NCI-H2029 treated with DMSO at 0.1 percent for 48 hours (cell line): Measurements from ENCODE around the gene ERAP2.
"Not testable (repeated sequence)": the region's sequence is repeated elsewhere in the genome, so short reads cannot be mapped to it uniquely, and the experiment has no call there.

Source experiments
- DNase-seq: peaks from one replicate; lab custom pipeline; 2025; lab: John Stamatoyannopoulos, UW

Gene ERAP2

GRCh38 chr5:96863114-96863513 is 13.2 kb upstream of the ERAP2 start:
- DNase-seq: no peak

- DNase-seq: no peak
These were observed 12.2 kb upstream of the ERAP2 start for GRCh38 chr5:96863949-96864584.

GRCh38 chr5:96864922-96865530 is 11.3 kb upstream of the ERAP2 start:
- no peak for DNase-seq

DNA sequence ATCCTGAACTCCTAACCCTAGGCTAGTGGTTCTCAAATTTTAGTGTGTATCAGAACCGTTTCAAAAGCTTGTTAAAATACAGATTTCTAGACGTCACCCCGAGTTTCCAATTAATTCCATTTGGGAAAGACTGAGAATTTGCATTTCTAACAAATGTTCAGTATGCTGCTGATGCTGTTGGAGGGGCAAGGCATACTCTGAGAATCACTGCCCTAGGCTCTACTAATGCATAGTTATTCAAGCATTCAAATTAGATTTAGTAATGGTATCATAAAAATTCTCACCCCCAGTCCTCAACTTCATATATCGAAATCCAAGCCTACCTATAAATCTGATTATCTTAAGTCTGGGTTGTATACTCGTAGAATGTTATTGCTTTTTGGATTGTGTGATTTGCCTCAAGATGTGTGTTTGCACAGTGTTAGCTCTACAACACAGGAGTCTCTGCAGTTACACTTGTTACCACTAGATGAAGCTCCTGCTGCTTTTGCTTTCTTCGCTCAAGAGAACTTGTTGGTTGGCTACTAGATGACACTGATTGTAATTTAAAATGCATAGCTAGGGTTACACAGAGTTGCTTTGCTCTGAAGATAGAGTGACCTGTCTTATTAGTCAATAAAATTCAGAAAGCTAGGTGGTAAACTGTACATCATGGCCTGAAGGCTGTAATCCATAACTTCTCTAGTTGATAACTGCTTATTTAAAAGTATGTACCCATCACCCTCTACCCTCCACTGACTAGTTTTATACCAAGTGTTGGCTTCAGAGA is 7.5 kb upstream of the ERAP2 start:
- peak; percentile 54 for DNase-seq

DNA sequence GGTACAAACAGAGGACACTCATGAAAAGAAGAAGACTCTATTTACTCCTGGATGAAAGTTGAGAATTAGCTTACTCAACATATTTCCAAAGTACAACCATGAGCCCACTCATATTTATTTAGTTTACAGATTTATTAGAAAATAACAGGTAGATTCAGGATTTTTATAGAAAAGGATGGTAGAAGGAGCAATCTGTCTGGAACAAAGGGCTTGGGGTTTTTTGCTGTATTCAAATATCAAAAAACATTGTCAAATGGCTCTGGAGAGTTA is 7.0 kb upstream of the ERAP2 start:
- no peak for DNase-seq

DNA sequence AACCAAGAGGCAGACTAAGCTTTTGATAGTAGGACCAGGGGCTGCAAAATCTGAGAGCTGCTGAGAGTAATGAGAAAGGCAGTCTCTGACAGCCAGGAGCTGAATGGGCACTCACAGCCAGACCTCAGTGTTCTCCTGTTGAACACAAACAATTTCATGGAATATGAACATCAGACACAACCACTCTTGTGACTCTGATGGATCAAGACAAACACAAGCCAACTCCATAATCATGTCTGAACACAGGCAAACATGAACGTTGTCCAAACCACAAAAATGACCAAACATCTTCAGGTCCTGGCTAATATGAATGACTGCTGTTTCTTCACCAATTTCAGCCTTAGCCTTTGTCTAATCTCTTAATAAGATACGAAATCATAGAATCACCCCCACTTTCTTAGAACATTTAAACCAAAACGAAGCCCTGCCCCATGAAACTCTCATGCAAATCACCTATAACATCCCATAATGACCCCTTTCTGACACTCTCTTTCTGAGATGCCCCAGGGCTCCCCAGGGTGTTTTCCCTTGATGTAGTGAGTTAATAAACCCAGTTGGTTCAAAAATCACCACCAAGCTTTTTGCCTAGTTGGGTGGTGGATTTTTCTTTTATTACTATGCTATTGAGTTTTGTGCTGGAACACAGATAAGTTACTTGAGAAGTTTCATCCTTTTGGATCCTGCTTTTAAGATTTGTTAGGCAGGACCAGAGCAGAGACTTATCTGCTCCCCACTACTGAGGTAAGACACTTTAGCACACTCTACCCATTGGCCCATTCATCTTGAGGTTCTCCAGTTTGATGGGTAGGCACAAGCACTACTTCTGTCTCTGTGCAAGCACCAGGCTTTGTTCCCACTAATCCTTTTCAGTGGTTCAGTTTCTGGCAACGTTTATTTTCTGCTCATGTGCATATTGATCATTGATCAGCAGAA is 5.9 kb upstream of the ERAP2 start:
- peak; percentile 58 for DNase-seq

GRCh38 chr5:96871027-96871399 is 5.3 kb upstream of the ERAP2 start:
- DNase-seq: no peak

- DNase-seq: no peak
These were observed 4.6 kb upstream of the ERAP2 start for GRCh38 chr5:96871686-96872085.

- DNase-seq: no peak
These were observed 2.9 kb upstream of the ERAP2 start for GRCh38 chr5:96873449-96873848.

- DNase-seq: no peak
These were observed 1.7 kb upstream of the ERAP2 start for GRCh38 chr5:96874631-96875030.

DNA sequence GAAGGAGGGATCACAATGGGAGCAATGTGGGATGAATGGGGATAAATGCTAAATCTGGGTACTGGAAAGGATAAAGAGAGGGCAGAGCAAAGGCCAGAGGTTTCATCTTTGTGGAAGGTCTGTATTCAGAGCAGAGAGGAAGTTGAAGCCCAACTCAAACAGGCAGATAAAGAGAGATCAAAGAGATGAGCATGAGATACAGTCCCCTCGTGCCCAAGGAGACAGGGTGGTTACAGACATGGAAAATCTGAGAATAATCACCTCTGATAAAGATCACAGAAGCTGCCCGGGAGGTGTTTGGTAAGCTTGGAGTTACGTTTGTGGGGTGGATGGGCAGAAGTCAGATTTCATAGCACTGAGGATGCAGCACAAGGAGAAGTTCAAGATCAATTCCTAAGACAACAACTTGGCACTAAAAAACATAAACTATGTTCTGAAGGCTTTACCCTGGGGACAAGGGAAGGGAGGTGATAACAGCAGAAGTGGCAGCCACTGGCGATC is 459 bp upstream of the ERAP2 start:
- DNase-seq: no peak

DNA sequence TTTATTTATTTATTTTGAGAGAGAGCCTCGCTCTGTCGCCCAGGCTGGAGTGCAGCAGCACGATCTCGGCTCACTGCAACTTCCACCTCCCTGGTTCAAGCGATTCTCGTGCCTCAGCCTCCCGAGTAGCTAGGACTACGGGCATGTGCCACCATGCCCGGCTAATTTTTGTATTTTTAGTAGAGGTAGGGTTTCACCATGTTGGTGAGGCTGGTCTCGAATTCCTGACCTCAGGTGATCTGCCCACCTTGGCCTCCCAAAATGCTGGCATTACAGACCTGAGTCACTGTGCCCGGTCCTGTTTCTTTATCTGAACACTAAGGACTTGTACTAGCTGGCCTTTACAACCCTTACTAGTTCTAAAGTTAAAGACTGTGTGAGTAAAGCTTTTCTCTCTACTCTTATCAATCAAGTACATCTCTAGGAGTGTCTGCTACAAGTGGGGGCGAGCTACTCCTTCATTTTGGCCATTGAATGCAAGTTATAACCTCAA is 723 bp downstream of the ERAP2 start:
- not testable (repeated sequence) for DNase-seq

- DNase-seq: no peak
These were observed 3.4 kb downstream of the ERAP2 start for GRCh38 chr5:96879665-96880064.

GRCh38 chr5:96880444-96881164 is 4.3 kb downstream of the ERAP2 start:
- DNase-seq: no peak

DNA sequence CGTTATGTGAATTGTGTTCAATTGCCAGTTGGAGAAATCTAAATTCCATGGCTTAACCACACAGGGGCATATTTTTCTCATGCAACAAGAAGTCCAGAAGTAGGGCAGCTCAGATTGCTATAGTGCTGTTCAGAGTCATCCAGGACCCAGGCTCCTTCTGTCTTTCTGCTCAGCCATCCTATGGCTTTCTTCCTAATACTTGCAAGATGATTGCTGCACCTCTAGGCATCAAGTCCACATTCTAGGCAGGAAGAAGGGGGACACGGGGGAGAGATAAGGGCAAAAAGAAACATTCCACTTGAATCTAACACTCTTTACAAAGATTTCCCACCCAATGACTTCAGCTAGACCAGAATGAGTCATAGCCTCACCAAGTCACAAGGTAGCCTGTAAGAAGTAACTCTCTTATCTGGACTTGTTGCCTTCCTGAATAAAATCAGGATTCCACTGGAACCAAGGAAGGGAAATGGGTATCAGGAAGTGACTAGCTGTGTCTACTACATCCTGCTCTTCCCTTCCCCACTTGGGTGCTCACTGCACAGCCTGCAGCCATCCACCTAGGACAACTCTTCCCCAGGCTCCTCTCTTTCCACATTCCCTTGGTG is 5.3 kb downstream of the ERAP2 start:
- no peak for DNase-seq

DNA sequence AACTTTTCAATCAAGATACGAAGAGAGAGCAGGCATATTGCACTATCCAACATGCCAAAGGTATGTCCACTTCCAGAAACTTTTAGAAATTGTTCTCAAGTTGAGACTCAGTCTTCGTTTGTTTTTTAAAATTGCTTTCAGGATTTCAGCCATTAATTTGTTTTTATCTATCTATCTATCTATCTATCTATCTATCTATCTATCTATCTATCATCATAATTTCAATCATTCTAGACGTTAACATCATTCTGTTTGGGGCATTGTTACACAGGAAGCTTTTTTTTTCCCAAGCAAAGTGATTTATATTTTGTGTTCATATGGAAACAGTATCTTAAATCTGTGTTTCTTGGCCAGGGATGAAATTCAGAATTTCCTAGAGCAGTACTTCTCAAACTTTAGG is 7.6 kb downstream of the ERAP2 start:
- DNase-seq: no peak

DNA sequence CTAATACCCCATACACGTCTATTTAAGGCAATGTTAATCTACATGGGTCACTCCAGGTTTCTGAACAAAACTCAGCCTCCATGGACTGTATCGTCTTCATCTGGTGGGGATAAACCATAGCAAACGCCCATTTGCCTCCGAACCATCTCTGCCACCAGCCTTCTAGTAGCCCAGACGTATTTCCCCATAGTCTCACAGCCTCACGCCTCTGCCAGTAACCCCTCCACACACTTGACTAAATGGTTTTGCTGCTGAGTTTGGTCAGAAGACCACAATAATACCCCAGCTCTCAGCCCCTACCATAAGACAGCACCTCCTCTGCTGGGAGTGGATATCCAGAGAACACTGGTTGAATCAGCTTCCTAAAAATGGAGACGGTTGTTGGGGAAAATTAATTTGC is 8.7 kb downstream of the ERAP2 start:
- DNase-seq: no peak

GRCh38 chr5:96885518-96886338 is 9.4 kb downstream of the ERAP2 start:
- no peak for DNase-seq

- no peak for DNase-seq
These were observed 17.0 kb downstream of the ERAP2 start for GRCh38 chr5:96893342-96893741.

- no peak for DNase-seq
These were observed 20.0 kb downstream of the ERAP2 start for GRCh38 chr5:96896276-96896675.
